Diencephalon (tissue), 1 donor: ENCODE measurements around the gene NDUFAF3. TPM values are rescaled to one million over a fixed set of nuclear protein-coding genes. Genes with fewer than 3 reads are reported as not detected.

Experiments
- small RNA-seq: library from RNA; depleted of rRNA; stranded (forward); fragments of <200 nt; gene quantifications from one replicate; pipeline ENCODE3, GENCODE V24; 2014
- total RNA-seq: library from RNA; depleted of rRNA; stranded (reverse); fragments of >200 nt; gene quantifications from one replicate; pipeline ENCODE4 v1.2.3, GENCODE V29; 2014

NDUFAF3 gene
- total RNA-seq = 34.6 TPM

GRCh38 chr3:49021813-49022687, at the start of gene NDUFAF3:
Gene NDUFAF3, plus strand, starts transcription at chr3:49022121. Its CDS starts 24 bp downstream, at chr3:49022145.

GRCh38 chr3:48989796-48990635, 31.9 kb upstream of the NDUFAF3 start, which contains the start of gene P4HTM:
Gene P4HTM, plus strand, starts transcription at chr3:48990241. Its CDS starts 16 bp downstream, at chr3:48990257.

GRCh38 chr3:49007068-49007770, 14.7 kb upstream of the NDUFAF3 start, which contains the start of gene WDR6:
Gene WDR6, plus strand, starts transcription at chr3:49007391. Its CDS starts 41 bp downstream, at chr3:49007432.

GRCh38 chr3:49017971-49018706, 3.8 kb upstream of the NDUFAF3 start, which contains the start of gene DALRD3:
Gene DALRD3, minus strand, starts transcription at chr3:49018580. Its CDS starts 16 bp downstream, at chr3:49018564.

GRCh38 chr3:49028673-49029562, 7.0 kb downstream of the NDUFAF3 start, which contains the start of gene IMPDH2:
Gene IMPDH2, minus strand, starts transcription at chr3:49029398. Its CDS starts 48 bp downstream, at chr3:49029350.

Small RNA genes lying within 50 kb of the gene (small RNA-seq; reads per million reads assigned to genes)
- gene MIR191 (5,033 reads per million, percentile 100 among the genes with 10 or more reads in this experiment), gene MIR425 (75.0 reads per million, percentile 97 among the genes with 10 or more reads in this experiment)

Other genes starting within 250 kb of the NDUFAF3 start
- gene PRKAR2A, start 174.2 kb upstream of the NDUFAF3 start, total RNA-seq = 38.8 TPM
- 10.6 TPM for gene SLC25A20, start 123.2 kb upstream of the NDUFAF3 start, total RNA-seq
- gene ARIH2, start 103.3 kb upstream of the NDUFAF3 start, total RNA-seq = 70.6 TPM
- gene P4HTM, start 31.9 kb upstream of the NDUFAF3 start, total RNA-seq = 68.3 TPM
- 116 TPM for gene WDR6, start 14.7 kb upstream of the NDUFAF3 start, total RNA-seq
- 41.5 TPM for gene DALRD3, start 3.5 kb upstream of the NDUFAF3 start, total RNA-seq
- 146 TPM for gene IMPDH2, start 7.3 kb downstream of the NDUFAF3 start, total RNA-seq
- 99.4 TPM for gene QRICH1, start 72.0 kb downstream of the NDUFAF3 start, total RNA-seq
- gene QARS1, start 82.6 kb downstream of the NDUFAF3 start, total RNA-seq = 168 TPM
- gene USP19, start 98.7 kb downstream of the NDUFAF3 start, total RNA-seq = 41.1 TPM
- 78.2 TPM for gene LAMB2, start 110.9 kb downstream of the NDUFAF3 start, total RNA-seq
- 13.8 TPM for gene CCDC71, start 144.2 kb downstream of the NDUFAF3 start, total RNA-seq
- gene KLHDC8B, start 149.5 kb downstream of the NDUFAF3 start, total RNA-seq = 22.1 TPM